ENCODE results near the gene BRPF3. TPM values are rescaled to one million over a fixed set of nuclear protein-coding genes. Genes with fewer than 3 reads are reported as not detected.
"Not testable (repeated sequence)": the region's sequence is repeated elsewhere in the genome, so short reads cannot be mapped to it uniquely, and the experiment has no call there.

Gene BRPF3
- total and polyA plus RNA-seq, 10 of the 15 experiments (the other 5 are each of a cell fraction or from before 2014, with no cell fraction given), result 2.3 to 16.1 (median 6.7) TPM

DNA sequence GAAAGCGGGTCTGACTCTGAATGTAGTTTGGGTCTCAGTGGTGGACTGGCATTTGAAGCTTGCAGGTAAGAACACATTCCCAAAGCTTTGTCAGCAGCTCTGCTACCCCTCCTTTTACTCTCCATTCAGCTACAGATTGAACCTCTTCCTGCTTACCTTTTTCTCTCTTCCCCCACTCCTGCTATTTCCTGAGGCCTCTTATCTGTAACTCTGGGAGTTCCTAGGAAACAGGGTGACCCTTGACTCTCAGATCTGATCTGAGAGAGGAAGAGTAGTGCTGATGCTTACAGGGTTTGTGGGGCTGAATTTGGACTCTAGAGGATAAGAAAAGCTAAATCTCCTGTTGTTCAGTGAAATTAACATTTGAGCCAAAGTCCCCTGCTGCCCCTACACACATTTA lies 21.4 kb downstream of the BRPF3 start:
- FAIRE-seq (no peak), ATAC-seq (no peak), DNase-seq (ENCODE audit: low read depth, low spot score) (no peak)
- ChIA-PET POLR2A (interaction anchor here (1.5 kb wide), 1 partner anchor 11 kb away, joined by 4 read pairs; no protein-coding TSS in a partner anchor), SMC1A (ENCODE audit: uncharacterized antibody, unreplicated experiment) (no interaction called here), CTCF (interaction anchor here (0.8 kb wide), 1 partner anchor 123 kb away, joined by 3 read pairs; no protein-coding TSS in a partner anchor), RAD21 (ENCODE audit: unreplicated experiment) (no interaction called here)
- Histone ChIP-seq H4K20me1 (ENCODE audit: control insufficient read depth, insufficient read depth) (no peaks in the 10 kb centered on the region), H3K4me3 (no peak overlapping the region), H3K4me1 (ENCODE audit: control insufficient read depth, insufficient read depth, low read length) (no peaks in the 10 kb centered on the region), H3K36me3 (ENCODE audit: control insufficient read depth in 2 of 2, insufficient read depth in 2 of 2, low read length in 1 of 2) (peaks cover 12 to 26% of the 10 kb centered on the region in 2 experiments), H3K9ac (ENCODE audit: control insufficient read depth, insufficient read depth, low read length) (no peak overlapping the region), H3K9me3 (replicated peaks; ENCODE audit: control insufficient read depth, insufficient read depth, low read length) (no peaks in the 10 kb centered on the region), H3K79me2 (ENCODE audit: control insufficient read depth, insufficient read depth, low read length) (no peaks in the 10 kb centered on the region), H3K27me3 (replicated peaks in 1 of 2; ENCODE audit: control insufficient read depth in 2 of 2, insufficient read depth in 2 of 2, low read length in 1 of 2) (no peaks in the 10 kb centered on the region), H2AFZ (ENCODE audit: control insufficient read depth, low read depth, low read length) (no peak overlapping the region), H3K27ac (ENCODE audit: control insufficient read depth, insufficient read depth) (no peak overlapping the region), H3K4me2 (ENCODE audit: control insufficient read depth, insufficient read depth) (no peak overlapping the region)
- in situ Hi-C loops (cut with MboI) (no loop called here), intact Hi-C loops (cut with micrococcal nuclease; ENCODE audit: unreplicated experiment) (no loop called here)
- no TSS peak for BruUV-seq (replicated peaks)
- TF ChIP-seq NR2C1 (IDR thresholded peaks at IDR 0.05) (no peak), ETV6 (conservative IDR thresholded peaks at IDR 0.05 in 1 of 2, IDR thresholded peaks at IDR 0.05 in 1 of 2; ENCODE audit: borderline replicate concordance in 1 of 2, low read depth in 1 of 2) (no peak), JUND (IDR thresholded peaks at IDR 0.05; ENCODE audit: low read depth, low read length) (no peak), E2F8 (IDR thresholded peaks at IDR 0.05; ENCODE audit: low read depth, partially characterized antibody) (no peak), HDAC2 (IDR thresholded peaks at IDR 0.05) (no peak), ZNF274 (IDR thresholded peaks at IDR 0.05; ENCODE audit: insufficient read depth, insufficient read length) (no peak), SP1 (IDR thresholded peaks at IDR 0.05; ENCODE audit: low read depth, low read length) (no peak)
- 100% methylated on average over 1 of the region's 1 CpG for WGBS (ENCODE audit: insufficient coverage, insufficient replicate concordance, low lambda C conversion rate, missing lambda C conversion rate)

- DNase-seq (ENCODE audit: low read depth, low spot score); H3K9me3 ChIP-seq (replicated peaks; ENCODE audit: control insufficient read depth, insufficient read depth, low read length); H3K4me3 ChIP-seq; H2AFZ ChIP-seq (ENCODE audit: control insufficient read depth, low read depth, low read length); ATAC-seq; H3K9ac ChIP-seq (ENCODE audit: control insufficient read depth, insufficient read depth, low read length); H3K79me2 ChIP-seq (ENCODE audit: control insufficient read depth, insufficient read depth, low read length); RAD21 ChIA-PET (ENCODE audit: unreplicated experiment); intact Hi-C loops (cut with micrococcal nuclease; ENCODE audit: unreplicated experiment); H3K4me2 ChIP-seq (ENCODE audit: control insufficient read depth, insufficient read depth); in situ Hi-C loops (cut with MboI); H4K20me1 ChIP-seq (ENCODE audit: control insufficient read depth, insufficient read depth); SMC1A ChIA-PET (ENCODE audit: uncharacterized antibody, unreplicated experiment); H3K27ac ChIP-seq (ENCODE audit: control insufficient read depth, insufficient read depth); BruUV-seq (replicated peaks); H3K4me1 ChIP-seq (ENCODE audit: control insufficient read depth, insufficient read depth, low read length); FAIRE-seq; H3K27me3 ChIP-seq (replicated peaks in 1 of 2; ENCODE audit: control insufficient read depth in 2 of 2, insufficient read depth in 2 of 2, low read length in 1 of 2): not testable (repeated sequence)
- H3K36me3 ChIP-seq (ENCODE audit: control insufficient read depth in 2 of 2, insufficient read depth in 2 of 2, low read length in 1 of 2), result peaks cover 13 to 30% of the 10 kb centered on the region in 2 experiments
- ChIA-PET POLR2A (interaction anchor here (1.0 to 1.5 kb wide), 2 partner anchors 12 to 817 kb away, joined by 3 to 4 read pairs; no protein-coding TSS in a partner anchor), CTCF (interaction anchor here (0.8 kb wide), 1 partner anchor 124 kb away, joined by 3 read pairs; no protein-coding TSS in a partner anchor)
- 87% methylated on average over 6 of the region's 9 CpGs for WGBS (ENCODE audit: insufficient coverage, insufficient replicate concordance, low lambda C conversion rate, missing lambda C conversion rate)
Observed at GRCh38 chr6:36218516-36218915, 22.0 kb downstream of the BRPF3 start.

Measured in GM12878 (cell line).